CD8-positive, alpha-beta memory T cell (primary cell): Measurements from ENCODE around the gene CDH5. TPM values are rescaled to one million over a fixed set of nuclear protein-coding genes. Genes with fewer than 3 reads are reported as not detected.

Experiments used
- CTCF ChIA-PET: fragments of 350-600 bp; sonication (Branson Sonifier 250); formaldehyde crosslinking; loops from one replicate; lab custom pipeline; 2021; ENCODE audit warnings: antibody characterized with exemption; lab: Charles Lee
- POLR2A ChIA-PET: fragments of 350-600 bp; sonication (Branson Sonifier 250); formaldehyde crosslinking; loops from one replicate; lab custom pipeline; 2021; ENCODE audit warnings: antibody characterized with exemption; lab: Charles Lee
- DNase-seq, 5 donors: peaks; one replicate each; pipeline versions ENCODE4 v3.0.0 to v3.0.0-alpha.2; 2020 to 2022; ENCODE audit warnings: mixed read lengths in 1 of 5
- H3K27ac ChIP-seq: one replicate; pipeline ENCODE4 v1.7.0; 2013; ENCODE audit warnings: low read depth, mild to moderate bottlenecking, low read length, moderate library complexity
- H3K27me3 ChIP-seq: 2 replicates; pipeline ENCODE4 v1.7.0; 2013; ENCODE audit warnings: low read length, mild to moderate bottlenecking; ENCODE audit not compliant: insufficient read depth, poor library complexity, severe bottlenecking
- H3K36me3 ChIP-seq: 2 replicates; pipeline ENCODE4 v1.7.0; 2013; ENCODE audit warnings: mild to moderate bottlenecking, low read length, moderate library complexity; ENCODE audit not compliant: insufficient read depth
- H3K4me1 ChIP-seq: 2 replicates; pipeline ENCODE4 v1.7.0; 2013; ENCODE audit warnings: mild to moderate bottlenecking, low read length, moderate library complexity; ENCODE audit not compliant: insufficient read depth
- H3K4me3 ChIP-seq: 2 replicates; pipeline ENCODE4 v1.7.0; 2013; ENCODE audit warnings: mild to moderate bottlenecking, low read length
- H3K9me3 ChIP-seq: 2 replicates; pipeline ENCODE4 v1.7.0; 2013; ENCODE audit warnings: mild to moderate bottlenecking, low read length
- H3K27ac Mint-ChIP-seq, 8 donors: one replicate each; pipeline ENCODE4 v1.8.0; 2020 to 2021; ENCODE audit warnings: mixed read lengths in 8 of 8, mild to moderate bottlenecking in 6 of 8, inconsistent platforms in 3 of 8, moderate library complexity in 3 of 8
- H3K27me3 Mint-ChIP-seq, 2 donors: one replicate each; pipeline ENCODE4 v1.8.0; 2020 to 2021; ENCODE audit warnings: mixed read lengths in 2 of 2, mild to moderate bottlenecking in 1 of 2, moderate library complexity in 1 of 2
- H3K36me3 Mint-ChIP-seq, 3 donors: one replicate each; pipeline ENCODE4 v1.8.0; 2020 to 2021; ENCODE audit warnings: mixed read lengths in 3 of 3, inconsistent platforms in 1 of 3, mild to moderate bottlenecking in 1 of 3
- H3K4me1 Mint-ChIP-seq, 3 donors: one replicate each; pipeline ENCODE4 v1.8.0; 2020 to 2021; ENCODE audit warnings: mixed read lengths in 3 of 3, inconsistent platforms in 1 of 3, mild to moderate bottlenecking in 1 of 3
- H3K4me3 Mint-ChIP-seq, 7 donors: one replicate each; pipeline ENCODE4 v1.8.0; 2020 to 2021; ENCODE audit warnings: mixed read lengths in 7 of 7, mild to moderate bottlenecking in 6 of 7, moderate library complexity in 4 of 7, inconsistent platforms in 2 of 7
- H3K9me3 Mint-ChIP-seq, 5 donors: one replicate each; pipeline ENCODE4 v1.8.0; 2020 to 2022; ENCODE audit warnings: mixed read lengths in 5 of 5, mild to moderate bottlenecking in 3 of 5, moderate library complexity in 2 of 5, inconsistent platforms in 1 of 5
- polyA plus RNA-seq: library from polyadenylated mRNA; unstranded; fragments of 300-500 nt; fragmentation: Illumina TruSeq; gene quantifications from one replicate; pipeline ENCODE4 v1.2.3, GENCODE V29; 2021
- total RNA-seq, 2 experiments: library from RNA; stranded (reverse); gene quantifications; one replicate each; pipeline ENCODE4 v1.2.3, GENCODE V29; 2021

The CDH5 gene
- not detected for total RNA-seq
- not detected for polyA plus RNA-seq

GRCh38 chr16:66366433-66367299 is at the start of gene CDH5:
Gene CDH5 (plus strand): TSS chr16:66366691. CDS start chr16:66379338, 12,647 bp downstream.
- H3K36me3 ChIP-seq = no peaks in the 10 kb centered on the region
- no peak within 1 kb of the TSS for H3K27ac Mint-ChIP-seq
- no peaks in the 10 kb centered on the region for H3K4me1 ChIP-seq
- no peak for DNase-seq
- no peak within 1 kb of the TSS for H3K4me3 Mint-ChIP-seq
- peaks cover under 1% of the 10 kb centered on the region for H3K27me3 ChIP-seq
- H3K9me3 Mint-ChIP-seq = no peaks in the 10 kb centered on the region
- H3K4me1 Mint-ChIP-seq = peaks cover 0 to 7% (median 2%) of the 10 kb centered on the region in 3 donors
- ChIA-PET CTCF (interaction anchor here (0.8 to 1.7 kb wide), 2 partner anchors 9 kb away, joined by 3 to 5 read pairs; no protein-coding TSS in a partner anchor), POLR2A (no interaction called here)
- no peaks in the 10 kb centered on the region for H3K9me3 ChIP-seq
- no peak within 1 kb of the TSS for H3K4me3 ChIP-seq
- peaks cover 0 to 6% (median 0%) of the 10 kb centered on the region in 3 donors for H3K36me3 Mint-ChIP-seq
- no peak within 1 kb of the TSS for H3K27ac ChIP-seq
- peaks cover 29 to 48% of the 10 kb centered on the region in 2 donors for H3K27me3 Mint-ChIP-seq

GRCh38 chr16:66318505-66318904 is 48.0 kb upstream of the CDH5 start:
- Mint-ChIP-seq H3K27ac (no peak overlapping the region), H3K27me3 (peaks cover 10 to 23% of the 10 kb centered on the region in 2 donors), H3K4me1 (peaks cover 0 to 5% (median 2%) of the 10 kb centered on the region in 3 donors), H3K36me3 (no peaks in the 10 kb centered on the region), H3K9me3 (no peaks in the 10 kb centered on the region), H3K4me3 (no peak overlapping the region)
- no peak for DNase-seq
- ChIA-PET CTCF (no interaction called here), POLR2A (no interaction called here)
- H3K4me1 ChIP-seq = no peaks in the 10 kb centered on the region
- H3K27ac ChIP-seq = no peak overlapping the region
- H3K27me3 ChIP-seq = no peaks in the 10 kb centered on the region
- no peaks in the 10 kb centered on the region for H3K9me3 ChIP-seq
- H3K4me3 ChIP-seq = no peak overlapping the region
- H3K36me3 ChIP-seq = no peaks in the 10 kb centered on the region

- H3K9me3 ChIP-seq = no peaks in the 10 kb centered on the region
Measured at GRCh38 chr16:66320774-66321173, 45.7 kb upstream of the CDH5 start.

GRCh38 chr16:66322174-66322573 is 44.3 kb upstream of the CDH5 start:
- no peak overlapping the region for H3K4me3 ChIP-seq
- H3K9me3 ChIP-seq = no peaks in the 10 kb centered on the region
- Mint-ChIP-seq H3K36me3 (no peaks in the 10 kb centered on the region), H3K9me3 (no peaks in the 10 kb centered on the region), H3K4me1 (no peaks in the 10 kb centered on the region), H3K27me3 (peaks cover 9 to 26% of the 10 kb centered on the region in 2 donors), H3K4me3 (no peak overlapping the region), H3K27ac (no peak overlapping the region)
- no peak for DNase-seq
- H3K36me3 ChIP-seq = no peaks in the 10 kb centered on the region
- ChIA-PET POLR2A (no interaction called here), CTCF (interaction anchor here (0.9 kb wide), 1 partner anchor 11 kb away, joined by 4 read pairs; no protein-coding TSS in a partner anchor)
- H3K27ac ChIP-seq = no peak overlapping the region
- H3K27me3 ChIP-seq = no peaks in the 10 kb centered on the region
- H3K4me1 ChIP-seq = no peaks in the 10 kb centered on the region

More at GRCh38 chr16:66320774-66321173, 45.7 kb upstream of the CDH5 start:
- no peaks in the 10 kb centered on the region for H3K36me3 ChIP-seq
- Mint-ChIP-seq H3K27ac (no peak overlapping the region), H3K4me3 (no peak overlapping the region), H3K27me3 (peaks cover 10 to 23% of the 10 kb centered on the region in 2 donors), H3K36me3 (no peaks in the 10 kb centered on the region), H3K4me1 (no peaks in the 10 kb centered on the region), H3K9me3 (no peaks in the 10 kb centered on the region)
- no peak for DNase-seq
- ChIA-PET POLR2A (no interaction called here), CTCF (no interaction called here)
- no peaks in the 10 kb centered on the region for H3K4me1 ChIP-seq
- H3K27me3 ChIP-seq = no peaks in the 10 kb centered on the region
- no peak overlapping the region for H3K4me3 ChIP-seq
- H3K27ac ChIP-seq = no peak overlapping the region

- CTCF ChIA-PET = no interaction called here
- H3K27ac Mint-ChIP-seq = no peak overlapping the region
Measured at GRCh38 chr16:66324815-66325515, 41.5 kb upstream of the CDH5 start.

GRCh38 chr16:66325717-66326376 is 40.6 kb upstream of the CDH5 start:
- Mint-ChIP-seq H3K4me3 (no peak overlapping the region), H3K27me3 (peaks cover 6 to 28% of the 10 kb centered on the region in 2 donors), H3K27ac (no peak overlapping the region), H3K4me1 (no peaks in the 10 kb centered on the region), H3K36me3 (no peaks in the 10 kb centered on the region), H3K9me3 (peaks cover 0 to under 1% (median 0%) of the 10 kb centered on the region in 5 donors)
- no peak overlapping the region for H3K27ac ChIP-seq
- no peak overlapping the region for H3K4me3 ChIP-seq
- H3K4me1 ChIP-seq = no peaks in the 10 kb centered on the region
- H3K27me3 ChIP-seq = no peaks in the 10 kb centered on the region
- ChIA-PET CTCF (no interaction called here), POLR2A (no interaction called here)
- no peaks in the 10 kb centered on the region for H3K9me3 ChIP-seq
- DNase-seq = no peak
- no peaks in the 10 kb centered on the region for H3K36me3 ChIP-seq

More at GRCh38 chr16:66324815-66325515, 41.5 kb upstream of the CDH5 start:
- DNase-seq = no peak
- no peak overlapping the region for H3K4me3 Mint-ChIP-seq
- no peak overlapping the region for H3K4me3 ChIP-seq
- H3K36me3 ChIP-seq = no peaks in the 10 kb centered on the region
- peaks cover 5 to 28% of the 10 kb centered on the region in 2 donors for H3K27me3 Mint-ChIP-seq
- no peaks in the 10 kb centered on the region for H3K36me3 Mint-ChIP-seq
- no peak overlapping the region for H3K27ac ChIP-seq
- no peaks in the 10 kb centered on the region for H3K27me3 ChIP-seq
- no peaks in the 10 kb centered on the region for H3K4me1 Mint-ChIP-seq
- no peaks in the 10 kb centered on the region for H3K4me1 ChIP-seq
- POLR2A ChIA-PET = no interaction called here
- H3K9me3 Mint-ChIP-seq = no peaks in the 10 kb centered on the region
- no peaks in the 10 kb centered on the region for H3K9me3 ChIP-seq

- CTCF ChIA-PET = interaction anchor here (1.6 kb wide), 1 partner anchor 15 kb away, joined by 3 read pairs; no protein-coding TSS in a partner anchor
- Mint-ChIP-seq H3K9me3 (peaks cover 0 to 2% (median 0%) of the 10 kb centered on the region in 5 donors), H3K4me1 (no peaks in the 10 kb centered on the region), H3K36me3 (peaks cover 0 to 1% (median 0%) of the 10 kb centered on the region in 3 donors), H3K27me3 (peaks cover 8 to 32% of the 10 kb centered on the region in 2 donors), H3K4me3 (peak overlapping the region in 1 of 7 donors; percentile 77), H3K27ac (no peak overlapping the region)
- H3K27ac ChIP-seq = no peak overlapping the region
- no peaks in the 10 kb centered on the region for H3K27me3 ChIP-seq
- POLR2A ChIA-PET = no interaction called here
- no peaks in the 10 kb centered on the region for H3K4me1 ChIP-seq
- no peak for DNase-seq
- H3K36me3 ChIP-seq = no peaks in the 10 kb centered on the region
- H3K9me3 ChIP-seq = no peaks in the 10 kb centered on the region
- H3K4me3 ChIP-seq = no peak overlapping the region
Measured at GRCh38 chr16:66326991-66327513, 39.4 kb upstream of the CDH5 start.
